ENCODE measurements around the gene SEC14L1.

- no peak for TF ChIP-seq CTCF (IDR thresholded peaks at IDR 0.05; ENCODE audit: borderline replicate concordance, extremely low read depth, low read length, poor library complexity, severe bottlenecking)
- TF ChIP-seq EZH2 (IDR thresholded peaks at IDR 0.05; ENCODE audit: borderline replicate concordance, low read depth, low read length, severe bottlenecking): no peak
These were observed 10.2 kb upstream of the SEC14L1 start for GRCh38 chr17:77130525-77130924.
